CD14-positive monocyte (primary cell): ENCODE data around the gene TNKS1BP1. TPM values are rescaled to one million over a fixed set of nuclear protein-coding genes. Genes with fewer than 3 reads are reported as not detected.

Experiments
- DNase-seq, 3 donors: peaks; one replicate each; pipeline ENCODE4 v3.0.0-alpha.2; 2011 to 2022
- H2AFZ ChIP-seq: 2 replicates; pipeline ENCODE4 v1.6.0; 2012; ENCODE audit warnings: mild to moderate bottlenecking, low read depth, low read length, inconsistent platforms; ENCODE audit not compliant: insufficient read depth, poor library complexity, severe bottlenecking
- H3K27ac ChIP-seq, 2 donors: 1 replicate in 1 of 2; 2 replicates in 1 of 2; pipeline ENCODE4 v1.5.1; 2012 to 2013; ENCODE audit warnings: low read length in 2 of 2, control low read depth in 1 of 2, inconsistent platforms in 1 of 2, low read depth in 1 of 2, mild to moderate bottlenecking in 1 of 2
- H3K27me3 ChIP-seq, 2 donors: one replicate each; pipeline versions ENCODE4 v1.6.0 to v1.6.1; 2011 to 2013; ENCODE audit warnings: low read length in 2 of 2; ENCODE audit not compliant: control insufficient read depth in 2 of 2, insufficient read depth in 2 of 2
- H3K36me3 ChIP-seq, 2 donors: replicated peaks in 1 of 2; 1 replicate in 1 of 2; 2 replicates in 1 of 2; pipeline versions ENCODE4 v1.5.1 to v1.6.1; 2012 to 2013; ENCODE audit warnings: low read length in 2 of 2, control low read depth in 1 of 2, inconsistent platforms in 1 of 2, mild to moderate bottlenecking in 1 of 2; ENCODE audit not compliant: insufficient read depth in 2 of 2, control insufficient read depth in 1 of 2
- H3K4me1 ChIP-seq, 2 donors: 1 replicate in 1 of 2; 2 replicates in 1 of 2; pipeline versions ENCODE4 v1.5.1 to v1.6.1; 2012 to 2013; ENCODE audit warnings: low read length in 2 of 2, control low read depth in 1 of 2, inconsistent platforms in 1 of 2, mild to moderate bottlenecking in 1 of 2, moderate library complexity in 1 of 2; ENCODE audit not compliant: insufficient read depth in 2 of 2, control insufficient read depth in 1 of 2
- H3K4me2 ChIP-seq: replicated peaks from 2 replicates; pipeline ENCODE3; 2012; ENCODE audit warnings: low read length, moderate library complexity, mild to moderate bottlenecking; ENCODE audit not compliant: poor library complexity, severe bottlenecking; ENCODE audit errors: extremely low read depth
- H3K4me3 ChIP-seq, 3 experiments: fragments of 200-600 bp in 1 of 3; sonication (generic) in 1 of 3; replicated peaks in 1 of 3; 1 replicate in 2 of 3; 2 replicates in 1 of 3; pipeline ENCODE4 v1.5.1; 2011 to 2013; ENCODE audit warnings: low read length in 3 of 3, mild to moderate bottlenecking in 3 of 3, control low read depth in 2 of 3, low read depth in 2 of 3, inconsistent platforms in 1 of 3, moderate library complexity in 1 of 3
- H3K79me2 ChIP-seq: 2 replicates; pipeline ENCODE4 v1.6.0; 2012; ENCODE audit warnings: mild to moderate bottlenecking, control low read depth, inconsistent platforms, low read length, moderate library complexity; ENCODE audit not compliant: insufficient read depth
- H3K9ac ChIP-seq: 2 replicates; pipeline ENCODE4 v1.6.0; 2017; ENCODE audit warnings: low read length, mild to moderate bottlenecking; ENCODE audit not compliant: insufficient read depth, poor library complexity, severe bottlenecking
- H3K9me3 ChIP-seq, 2 donors: replicated peaks in 1 of 2; 1 replicate in 1 of 2; 2 replicates in 1 of 2; pipeline versions ENCODE4 v1.5.1 to v1.6.1; 2012 to 2013; ENCODE audit warnings: low read length in 2 of 2, control low read depth in 1 of 2; ENCODE audit not compliant: control insufficient read depth in 1 of 2, insufficient read depth in 1 of 2
- H4K20me1 ChIP-seq: 2 replicates; pipeline ENCODE4 v1.6.0; 2012; ENCODE audit warnings: mild to moderate bottlenecking, low read length, control low read depth, moderate library complexity; ENCODE audit not compliant: insufficient read depth
- H3K27ac Mint-ChIP-seq, 7 donors: one replicate each; pipeline ENCODE4 v1.8.0; 2020; ENCODE audit warnings: mild to moderate bottlenecking in 7 of 7, mixed read lengths in 7 of 7, moderate library complexity in 6 of 7, inconsistent platforms in 2 of 7
- H3K27me3 Mint-ChIP-seq, 3 donors: one replicate each; pipeline ENCODE4 v1.8.0; 2021 to 2022; ENCODE audit warnings: low read depth in 3 of 3, mild to moderate bottlenecking in 3 of 3, mixed read lengths in 3 of 3, moderate library complexity in 3 of 3, inconsistent platforms in 1 of 3
- H3K36me3 Mint-ChIP-seq, 2 donors: one replicate each; pipeline ENCODE4 v1.8.0; 2020; ENCODE audit warnings: mixed read lengths in 2 of 2, inconsistent platforms in 1 of 2, mild to moderate bottlenecking in 1 of 2
- H3K4me1 Mint-ChIP-seq: one replicate; pipeline ENCODE4 v1.8.0; 2020; ENCODE audit warnings: mild to moderate bottlenecking, mixed read lengths
- H3K4me3 Mint-ChIP-seq, 2 donors: one replicate each; pipeline ENCODE4 v1.8.0; 2020; ENCODE audit warnings: mild to moderate bottlenecking in 2 of 2, mixed read lengths in 2 of 2, moderate library complexity in 1 of 2
- H3K9me3 Mint-ChIP-seq, 7 donors: one replicate each; pipeline ENCODE4 v1.8.0; 2020 to 2022; ENCODE audit warnings: mixed read lengths in 7 of 7, mild to moderate bottlenecking in 6 of 7, moderate library complexity in 6 of 7, inconsistent platforms in 2 of 7
- WGBS: methylation state at CpG from one replicate; pipeline ENCODE4 v1.1.5; 2013; ENCODE audit warnings: missing lambda C conversion rate; ENCODE audit not compliant: insufficient coverage; 5-methylcytosine and 5-hydroxymethylcytosine counted together
- intact Hi-C, 2 donors: fragments of 100-400 bp; cut with micrococcal nuclease; formaldehyde crosslinking; loops; one replicate each; pipeline versions ENCODE4 v1.15.0 to v1.15.1; 2023
- polyA plus RNA-seq, 3 donors: library from polyadenylated mRNA; depleted of rRNA in 1 of 3; unstranded in 2 of 3; stranded (reverse) in 1 of 3; fragments of 300-500 nt in 2 of 3; fragments of >200 nt in 1 of 3; fragmentation: Illumina TruSeq in 2 of 3; gene quantifications; 1 replicate in 2 of 3; 2 replicates in 1 of 3; pipeline ENCODE4 v1.2.3, GENCODE V29; 2012 to 2021
- TF ChIP-seq, protein P1 (sequence below): fragments of 200-600 bp; IDR thresholded peaks from one replicate; pipeline ENCODE4 v1.8.0; 2022; ENCODE audit warnings: antibody characterized with exemption, mild to moderate bottlenecking

Gene TNKS1BP1
- polyA plus RNA-seq, 3 donors: 0.29 to 1.2 (median 0.50) TPM

DNA sequence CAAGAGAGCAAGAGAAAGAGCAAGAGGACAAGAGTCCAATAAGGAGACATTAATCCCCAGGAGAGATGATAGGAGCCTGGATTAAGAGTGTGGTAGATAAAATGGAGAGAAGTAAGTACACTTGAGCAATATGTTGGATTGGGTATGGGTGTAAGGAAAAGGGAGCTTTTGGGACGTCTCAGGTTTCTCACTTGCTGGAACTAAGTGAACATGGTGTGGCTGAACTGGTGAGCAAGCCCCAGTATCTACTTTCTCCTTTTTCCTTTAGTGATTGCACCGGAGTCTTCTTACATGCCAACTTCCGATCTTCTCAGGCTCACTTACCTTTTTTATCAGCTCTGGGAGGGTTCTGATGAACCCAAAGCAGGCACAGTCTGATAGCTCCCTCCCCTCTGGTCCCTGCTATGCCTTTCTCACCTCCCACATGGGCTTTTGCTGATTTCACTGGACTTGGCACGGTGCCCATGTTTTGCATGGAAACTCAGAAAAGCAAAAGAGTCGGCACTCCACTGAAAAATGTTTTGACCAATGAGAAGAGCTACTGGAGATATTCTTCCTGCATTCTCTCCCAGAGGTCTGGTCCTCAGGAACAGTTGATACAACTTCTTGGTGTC, 73.2 kb downstream of the TNKS1BP1 start:
- no peak overlapping the region for H3K4me2 ChIP-seq
- H3K36me3 Mint-ChIP-seq: no peaks in the 10 kb centered on the region
- no peaks in the 10 kb centered on the region for H3K79me2 ChIP-seq
- H3K9me3 Mint-ChIP-seq: peaks cover 0 to 2% (median 0%) of the 10 kb centered on the region in 7 donors
- peaks cover 12 to 19% (median 14%) of the 10 kb centered on the region in 3 donors for H3K27me3 Mint-ChIP-seq
- peak overlapping the region in 1 of 2 donors; percentile 17 for H3K4me3 Mint-ChIP-seq
- no peaks in the 10 kb centered on the region for H3K4me1 ChIP-seq
- H3K9ac ChIP-seq: no peak overlapping the region
- H3K4me3 ChIP-seq: no peak overlapping the region
- peak overlapping the region in 1 of 7 donors; percentile 46 for H3K27ac Mint-ChIP-seq
- WGBS: no CpG with 5 or more reads among the region's 5 CpGs
- H3K4me1 Mint-ChIP-seq: no peaks in the 10 kb centered on the region
- no peak overlapping the region for H2AFZ ChIP-seq
- no peaks in the 10 kb centered on the region for H3K36me3 ChIP-seq
- H3K27ac ChIP-seq: no peak overlapping the region
- H4K20me1 ChIP-seq: no peaks in the 10 kb centered on the region
- intact Hi-C loops: no loop called here
- TF ChIP-seq, protein P1, sequence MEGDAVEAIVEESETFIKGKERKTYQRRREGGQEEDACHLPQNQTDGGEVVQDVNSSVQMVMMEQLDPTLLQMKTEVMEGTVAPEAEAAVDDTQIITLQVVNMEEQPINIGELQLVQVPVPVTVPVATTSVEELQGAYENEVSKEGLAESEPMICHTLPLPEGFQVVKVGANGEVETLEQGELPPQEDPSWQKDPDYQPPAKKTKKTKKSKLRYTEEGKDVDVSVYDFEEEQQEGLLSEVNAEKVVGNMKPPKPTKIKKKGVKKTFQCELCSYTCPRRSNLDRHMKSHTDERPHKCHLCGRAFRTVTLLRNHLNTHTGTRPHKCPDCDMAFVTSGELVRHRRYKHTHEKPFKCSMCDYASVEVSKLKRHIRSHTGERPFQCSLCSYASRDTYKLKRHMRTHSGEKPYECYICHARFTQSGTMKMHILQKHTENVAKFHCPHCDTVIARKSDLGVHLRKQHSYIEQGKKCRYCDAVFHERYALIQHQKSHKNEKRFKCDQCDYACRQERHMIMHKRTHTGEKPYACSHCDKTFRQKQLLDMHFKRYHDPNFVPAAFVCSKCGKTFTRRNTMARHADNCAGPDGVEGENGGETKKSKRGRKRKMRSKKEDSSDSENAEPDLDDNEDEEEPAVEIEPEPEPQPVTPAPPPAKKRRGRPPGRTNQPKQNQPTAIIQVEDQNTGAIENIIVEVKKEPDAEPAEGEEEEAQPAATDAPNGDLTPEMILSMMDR: no peak
- no peak for DNase-seq
- peaks cover 6 to 14% of the 10 kb centered on the region in 2 donors for H3K27me3 ChIP-seq
- no peaks in the 10 kb centered on the region for H3K9me3 ChIP-seq

- Histone ChIP-seq H3K4me2 (no peak overlapping the region), H3K27ac (no peak overlapping the region), H3K9me3 (no peaks in the 10 kb centered on the region), H3K79me2 (no peaks in the 10 kb centered on the region), H4K20me1 (no peaks in the 10 kb centered on the region), H2AFZ (no peak overlapping the region), H3K4me1 (no peaks in the 10 kb centered on the region), H3K36me3 (no peaks in the 10 kb centered on the region), H3K27me3 (peaks cover 6 to 14% of the 10 kb centered on the region in 2 donors), H3K9ac (no peak overlapping the region), H3K4me3 (no peak overlapping the region)
- WGBS: 100% methylated on average over 2 of the region's 2 CpGs
- TF ChIP-seq, protein P1: no peak
- H3K27me3 Mint-ChIP-seq: peaks cover 12 to 14% (median 14%) of the 10 kb centered on the region in 3 donors
- H3K9me3 Mint-ChIP-seq: no peaks in the 10 kb centered on the region
- DNase-seq: no peak
- H3K36me3 Mint-ChIP-seq: no peaks in the 10 kb centered on the region
- H3K4me1 Mint-ChIP-seq: no peaks in the 10 kb centered on the region
- intact Hi-C loops: no loop called here
- no peak overlapping the region for H3K27ac Mint-ChIP-seq
- H3K4me3 Mint-ChIP-seq: no peak overlapping the region
These were observed 73.7 kb downstream of the TNKS1BP1 start for GRCh38 chr11:57251037-57251436.

Other genes starting within 250 kb of the TNKS1BP1 start
- not detected for gene LRRC55, start 143.0 kb downstream of the TNKS1BP1 start, polyA plus RNA-seq
- gene APLNR, start 87.7 kb downstream of the TNKS1BP1 start, polyA plus RNA-seq: not detected
- 10 to 100 TPM in 2 of 3 donors, 1 to 10 TPM in 1; 9.8 to 34.7 (median 14.7) TPM for gene SSRP1, start 10.9 kb upstream of the TNKS1BP1 start, polyA plus RNA-seq
- gene P2RX3, start 13.4 kb upstream of the TNKS1BP1 start, polyA plus RNA-seq: not detected
- gene PRG3, start 56.2 kb upstream of the TNKS1BP1 start, polyA plus RNA-seq: not detected
- gene PRG2, start 65.7 kb upstream of the TNKS1BP1 start, polyA plus RNA-seq: 1 to 10 TPM in 1 of 3 donors, not detected in 2; 1.1 TPM
- gene SLC43A3, start 102.2 kb upstream of the TNKS1BP1 start, polyA plus RNA-seq: 100 to 1,000 TPM in 2 of 3 donors, 10 to 100 TPM in 1; 82.4 to 116 (median 109) TPM
- gene RTN4RL2, start 135.6 kb upstream of the TNKS1BP1 start, polyA plus RNA-seq: under 1 TPM; 0.40 to 0.53 (median 0.44) TPM
- gene SLC43A1, start 190.8 kb upstream of the TNKS1BP1 start, polyA plus RNA-seq: 1 to 10 TPM; 5.4 to 6.2 (median 5.8) TPM
- 10 to 100 TPM; 30.4 to 62.1 (median 58.3) TPM for gene TIMM10, start 205.8 kb upstream of the TNKS1BP1 start, polyA plus RNA-seq
- gene SMTNL1, start 212.6 kb upstream of the TNKS1BP1 start, polyA plus RNA-seq: not detected
- gene UBE2L6, start 242.7 kb upstream of the TNKS1BP1 start, polyA plus RNA-seq: 100 to 1,000 TPM; 101 to 284 (median 268) TPM